AG04450 (cell line): ENCODE data around the gene GCLC. TPM values are rescaled to one million over a fixed set of nuclear protein-coding genes. Genes with fewer than 3 reads are reported as not detected.
A peak's percentile ranks its signal among the peaks of the same experiment; 100 is the strongest.

Experiments used
- CTCF ChIA-PET: fragments of 300-600, 350-600 bp; formaldehyde crosslinking; extraction: SDS; loops from one replicate; lab custom pipeline; 2022; ENCODE audit warnings: antibody characterized with exemption, inconsistent platforms; lab: Charles Lee
- POLR2A ChIA-PET: fragments of 350-600 bp; formaldehyde crosslinking; extraction: SDS; loops from one replicate; lab custom pipeline; 2021; ENCODE audit warnings: antibody characterized with exemption, inconsistent platforms; lab: Yijun Ruan, JAX
- DNase-seq: peaks from one replicate; pipeline ENCODE4 v3.0.0-alpha.2; 2011; ENCODE audit warnings: low read depth, low spot score
- H3K27ac ChIP-seq: one replicate; pipeline ENCODE4 v1.5.1; 2012; ENCODE audit warnings: low read depth, low read length, control low read depth
- H3K27me3 ChIP-seq: one replicate; pipeline ENCODE4 v1.6.0; 2012; ENCODE audit warnings: low read length; ENCODE audit not compliant: control insufficient read depth, insufficient read depth
- H3K4me3 ChIP-seq: 2 replicates; pipeline ENCODE4 v1.5.1; 2011; ENCODE audit warnings: mild to moderate bottlenecking, low read depth, low read length, control low read depth
- H3K9me3 ChIP-seq: 2 replicates; pipeline ENCODE4 v1.5.1; 2012; ENCODE audit warnings: low read length; ENCODE audit not compliant: control insufficient read depth, insufficient read depth
- polyA minus RNA-seq: library from RNA; depleted of rRNA, polyadenylated mRNA; stranded (reverse); fragments of >200 nt; gene quantifications from 2 replicates; pipeline ENCODE4 v1.2.3, GENCODE V29; 2011; rRNA and poly(A)+ RNA removed
- polyA plus RNA-seq: library from polyadenylated mRNA; depleted of rRNA; stranded (reverse); fragments of >200 nt; gene quantifications from 2 replicates; pipeline ENCODE4 v1.2.3, GENCODE V29; 2011; rRNA removed
- TF ChIP-seq, protein P1 (sequence below): IDR thresholded peaks from 2 replicates; pipeline ENCODE4 v1.5.1; 2011; ENCODE audit warnings: low read depth, low read length, control low read depth, inconsistent platforms

The GCLC gene
- polyA plus RNA-seq = 74.8 and 89.3 TPM in 2 replicates
- polyA minus RNA-seq = 86.6 and 91.9 TPM in 2 replicates

- no peaks in the 10 kb centered on the region for H3K27me3 ChIP-seq
- ChIA-PET POLR2A (interaction anchor here (0.5 to 3.4 kb wide), 10 partner anchors 24 to 456 kb away, joined by 3 to 21 read pairs (median 6); partner anchors contain the start of gene LRRC1), CTCF (interaction anchor here (0.6 to 4.0 kb wide), 15 partner anchors 10 to 184 kb away, joined by 3 to 22 read pairs (median 4); no protein-coding TSS in a partner anchor)
- no peaks in the 10 kb centered on the region for H3K9me3 ChIP-seq
- H3K27ac ChIP-seq = peak within 1 kb of the TSS; percentile 75
- TF ChIP-seq, protein P1, sequence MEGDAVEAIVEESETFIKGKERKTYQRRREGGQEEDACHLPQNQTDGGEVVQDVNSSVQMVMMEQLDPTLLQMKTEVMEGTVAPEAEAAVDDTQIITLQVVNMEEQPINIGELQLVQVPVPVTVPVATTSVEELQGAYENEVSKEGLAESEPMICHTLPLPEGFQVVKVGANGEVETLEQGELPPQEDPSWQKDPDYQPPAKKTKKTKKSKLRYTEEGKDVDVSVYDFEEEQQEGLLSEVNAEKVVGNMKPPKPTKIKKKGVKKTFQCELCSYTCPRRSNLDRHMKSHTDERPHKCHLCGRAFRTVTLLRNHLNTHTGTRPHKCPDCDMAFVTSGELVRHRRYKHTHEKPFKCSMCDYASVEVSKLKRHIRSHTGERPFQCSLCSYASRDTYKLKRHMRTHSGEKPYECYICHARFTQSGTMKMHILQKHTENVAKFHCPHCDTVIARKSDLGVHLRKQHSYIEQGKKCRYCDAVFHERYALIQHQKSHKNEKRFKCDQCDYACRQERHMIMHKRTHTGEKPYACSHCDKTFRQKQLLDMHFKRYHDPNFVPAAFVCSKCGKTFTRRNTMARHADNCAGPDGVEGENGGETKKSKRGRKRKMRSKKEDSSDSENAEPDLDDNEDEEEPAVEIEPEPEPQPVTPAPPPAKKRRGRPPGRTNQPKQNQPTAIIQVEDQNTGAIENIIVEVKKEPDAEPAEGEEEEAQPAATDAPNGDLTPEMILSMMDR = peak; percentile 47
- peak; percentile 89 for DNase-seq
- H3K4me3 ChIP-seq = peak within 1 kb of the TSS; percentile 95
Measured at GRCh38 chr6:53544470-53545308, at the start of gene GCLC. Gene GCLC, minus strand, starts transcription at chr6:53545101. Its CDS starts 456 bp downstream, at chr6:53544645.

- no peak for DNase-seq
- ChIA-PET CTCF (interaction anchor here (0.8 kb wide), 1 partner anchor 57 kb away, joined by 4 read pairs; no protein-coding TSS in a partner anchor), POLR2A (no interaction called here)
- Histone ChIP-seq H3K27me3 (no peaks in the 10 kb centered on the region), H3K4me3 (no peak overlapping the region), H3K27ac (no peak overlapping the region), H3K9me3 (no peaks in the 10 kb centered on the region)
- TF ChIP-seq, protein P1 = no peak
Measured at GRCh38 chr6:53594596-53594995, 49.7 kb upstream of the GCLC start.

DNA sequence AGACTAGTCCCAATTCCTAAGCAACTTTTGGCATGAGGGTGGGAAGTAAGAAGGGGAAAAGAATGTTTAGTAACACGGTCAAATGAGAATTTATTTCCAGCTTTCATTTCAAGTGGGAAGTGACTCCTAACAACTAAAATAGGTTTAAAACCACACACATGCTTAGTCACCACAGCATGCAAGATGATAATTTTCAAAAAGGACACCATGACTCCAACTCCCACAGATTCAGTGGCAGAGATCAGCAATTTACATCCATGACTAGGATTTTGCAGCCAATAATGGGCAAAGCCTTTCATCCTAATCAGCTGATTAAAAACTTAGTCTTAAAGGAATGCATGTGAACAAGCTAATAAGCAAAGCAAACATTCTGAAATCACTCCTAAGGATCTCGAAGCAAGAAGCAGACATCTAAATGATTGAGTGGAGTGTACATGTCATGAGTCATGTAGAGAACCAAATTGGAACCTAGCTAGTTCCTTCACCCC lies 48.1 kb upstream of the GCLC start:
- CTCF ChIA-PET = interaction anchor here (0.9 to 1.0 kb wide), 3 partner anchors 11 to 133 kb away, joined by 3 to 5 read pairs (median 3); no protein-coding TSS in a partner anchor
- no peaks in the 10 kb centered on the region for H3K9me3 ChIP-seq
- H3K27me3 ChIP-seq = no peaks in the 10 kb centered on the region
- POLR2A ChIA-PET = interaction anchor here (0.9 to 1.0 kb wide), 2 partner anchors 19 to 97 kb away, joined by 3 read pairs; no protein-coding TSS in a partner anchor
- H3K4me3 ChIP-seq = no peak overlapping the region
- no peak overlapping the region for H3K27ac ChIP-seq
- TF ChIP-seq, protein P1 = no peak
- peak; percentile 2 for DNase-seq

DNA sequence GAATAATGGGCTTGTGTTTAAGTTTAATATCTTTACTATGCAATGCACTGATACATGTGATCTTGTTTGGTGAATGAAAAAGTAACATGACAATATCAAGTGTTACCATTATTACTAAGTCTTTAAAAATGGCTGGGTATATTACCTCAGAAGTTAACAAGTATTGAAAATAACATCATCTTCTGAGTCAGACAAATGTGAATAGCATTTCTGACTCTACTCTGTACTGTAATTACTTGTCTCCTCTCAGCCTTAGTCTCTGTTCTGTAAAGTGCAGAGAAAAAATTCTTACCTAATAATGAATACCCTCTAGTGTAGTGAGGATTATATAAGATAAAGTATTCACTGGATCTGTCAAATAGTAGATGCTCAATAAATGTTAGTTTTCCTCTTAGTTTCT lies 47.0 kb upstream of the GCLC start:
- no peaks in the 10 kb centered on the region for H3K9me3 ChIP-seq
- TF ChIP-seq, protein P1 = no peak
- no peak overlapping the region for H3K4me3 ChIP-seq
- DNase-seq = no peak
- ChIA-PET CTCF (interaction anchor here (0.9 to 1.0 kb wide), 2 partner anchors 12 to 135 kb away, joined by 3 to 5 read pairs; no protein-coding TSS in a partner anchor), POLR2A (no interaction called here)
- H3K27me3 ChIP-seq = no peaks in the 10 kb centered on the region
- H3K27ac ChIP-seq = no peak overlapping the region
